ENCODE measurements around the gene GPR108. TPM values are rescaled to one million over a fixed set of nuclear protein-coding genes. Genes with fewer than 3 reads are reported as not detected.

GPR108 gene
- total RNA-seq, 4 donors from 2014 or later = 22.6 to 40.3 (median 32.3) TPM

DNA sequence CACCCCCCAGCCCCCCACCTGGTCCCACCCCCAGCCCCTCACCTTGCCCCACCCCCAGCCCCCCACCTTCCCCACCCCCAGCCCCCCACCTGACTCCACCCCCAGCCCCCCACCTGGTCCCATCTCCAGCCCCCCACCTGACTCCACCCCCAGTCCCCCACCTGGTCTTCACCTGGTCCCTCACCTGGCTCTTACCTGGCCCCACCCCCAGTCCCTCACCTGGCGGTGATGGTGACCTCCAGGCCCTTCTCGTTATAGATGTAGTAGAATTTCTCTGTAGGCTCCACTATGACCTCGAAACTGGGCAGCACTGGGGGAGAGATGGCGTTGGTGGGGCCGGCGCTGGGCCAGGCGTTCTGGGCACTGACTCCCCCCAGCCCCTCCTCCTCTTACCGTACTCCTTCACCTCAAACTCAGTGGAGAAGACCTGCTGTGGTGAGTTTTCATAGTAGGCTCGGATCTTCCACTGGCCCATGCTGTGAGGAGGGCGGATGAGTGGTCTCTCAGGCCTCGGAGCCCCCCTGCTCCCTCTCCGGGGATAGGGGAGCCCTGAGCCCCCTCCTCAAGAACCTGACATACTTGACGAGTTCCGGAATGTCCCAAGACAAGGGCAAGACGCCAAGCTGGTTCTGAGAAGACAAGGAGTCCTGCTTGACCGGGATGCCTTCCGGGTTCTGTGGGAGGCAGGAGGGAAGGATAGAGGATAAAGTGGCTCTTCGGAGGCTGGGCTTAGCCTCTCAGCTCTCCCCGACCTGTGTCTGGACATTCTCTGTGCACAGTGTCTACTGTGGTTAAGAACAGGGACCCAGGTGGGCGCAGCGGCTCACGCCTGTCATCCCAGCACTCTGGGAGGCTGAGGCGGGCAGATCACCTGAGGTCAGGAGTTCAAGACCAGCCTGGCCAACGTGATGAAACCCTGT lies 23.3 kb downstream of the GPR108 start:
- Histone ChIP-seq H3K4me1 (no peaks in the 10 kb centered on the region), H3K27ac (no peak overlapping the region), H3K4me3 (no peak overlapping the region), H3K27me3 (peaks cover 0 to 10% (median 6%) of the 10 kb centered on the region in 3 donors), H3K36me3 (no peaks in the 10 kb centered on the region), H3K9me3 (no peaks in the 10 kb centered on the region)
- DNase-seq = no peak
- no peak for TF ChIP-seq POLR2A (IDR thresholded peaks at IDR 0.05)
- TF ChIP-seq, protein P1, sequence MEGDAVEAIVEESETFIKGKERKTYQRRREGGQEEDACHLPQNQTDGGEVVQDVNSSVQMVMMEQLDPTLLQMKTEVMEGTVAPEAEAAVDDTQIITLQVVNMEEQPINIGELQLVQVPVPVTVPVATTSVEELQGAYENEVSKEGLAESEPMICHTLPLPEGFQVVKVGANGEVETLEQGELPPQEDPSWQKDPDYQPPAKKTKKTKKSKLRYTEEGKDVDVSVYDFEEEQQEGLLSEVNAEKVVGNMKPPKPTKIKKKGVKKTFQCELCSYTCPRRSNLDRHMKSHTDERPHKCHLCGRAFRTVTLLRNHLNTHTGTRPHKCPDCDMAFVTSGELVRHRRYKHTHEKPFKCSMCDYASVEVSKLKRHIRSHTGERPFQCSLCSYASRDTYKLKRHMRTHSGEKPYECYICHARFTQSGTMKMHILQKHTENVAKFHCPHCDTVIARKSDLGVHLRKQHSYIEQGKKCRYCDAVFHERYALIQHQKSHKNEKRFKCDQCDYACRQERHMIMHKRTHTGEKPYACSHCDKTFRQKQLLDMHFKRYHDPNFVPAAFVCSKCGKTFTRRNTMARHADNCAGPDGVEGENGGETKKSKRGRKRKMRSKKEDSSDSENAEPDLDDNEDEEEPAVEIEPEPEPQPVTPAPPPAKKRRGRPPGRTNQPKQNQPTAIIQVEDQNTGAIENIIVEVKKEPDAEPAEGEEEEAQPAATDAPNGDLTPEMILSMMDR (IDR thresholded peaks at IDR 0.05 in 4 of 5, conservative IDR thresholded peaks at IDR 0.05 in 1 of 5) = no peak
- no peak for ATAC-seq
- in situ Hi-C loops (cut with MboI; ENCODE audit: low sequenced_read_pairs in 4 of 4) (no loop called here), intact Hi-C loops (cut with DNase I; ENCODE audit: low total_unique reads) (no loop called here)

DNA sequence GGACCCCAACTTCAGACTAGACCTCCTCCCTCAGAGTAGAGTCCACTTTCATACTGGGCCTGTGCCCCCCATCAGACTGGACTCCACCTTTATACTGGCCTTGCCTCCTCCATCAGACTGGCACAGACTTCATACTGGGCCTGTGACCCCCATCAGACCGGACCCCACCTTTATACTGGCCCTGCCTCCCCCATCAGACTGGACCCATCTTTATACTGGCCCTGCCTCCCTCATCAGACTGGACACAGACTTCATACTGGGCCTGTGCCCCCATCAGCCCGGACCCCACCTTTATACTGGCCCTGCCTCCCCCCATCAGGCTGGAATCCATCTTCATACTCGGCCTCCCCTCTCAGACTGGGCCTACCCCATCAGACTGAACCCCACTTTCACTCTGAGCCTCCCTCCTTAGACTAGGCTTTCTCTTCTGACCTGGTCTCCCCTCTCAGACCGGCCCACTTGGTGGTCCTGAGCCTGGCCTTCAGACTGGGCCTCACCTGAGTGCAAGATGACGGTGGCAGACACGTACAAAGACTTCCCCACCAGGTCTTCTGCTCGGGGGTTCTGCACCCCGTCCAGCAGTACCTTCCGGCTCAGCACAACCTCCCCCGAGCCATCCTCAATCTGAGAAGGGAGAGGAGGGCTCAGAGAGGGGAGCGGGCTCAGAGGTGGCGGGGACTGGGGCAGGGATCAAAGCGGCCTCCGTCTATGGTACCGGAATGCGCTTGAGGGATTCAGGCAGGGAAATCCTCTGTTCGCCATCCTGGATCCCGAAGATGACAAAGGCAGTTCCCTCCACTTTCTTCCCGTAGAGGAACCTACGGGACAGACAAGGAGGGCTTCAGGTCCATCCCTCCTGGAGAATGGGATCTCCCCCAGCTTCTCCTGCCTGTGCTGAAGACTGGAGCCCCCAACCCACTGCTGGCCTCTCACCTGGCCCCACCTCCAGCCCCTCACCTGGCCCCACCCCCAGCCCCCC lies 24.4 kb downstream of the GPR108 start:
- no peak for ATAC-seq
- peaks cover 0 to 13% (median 6%) of the 10 kb centered on the region in 3 donors for H3K27me3 ChIP-seq

DNA sequence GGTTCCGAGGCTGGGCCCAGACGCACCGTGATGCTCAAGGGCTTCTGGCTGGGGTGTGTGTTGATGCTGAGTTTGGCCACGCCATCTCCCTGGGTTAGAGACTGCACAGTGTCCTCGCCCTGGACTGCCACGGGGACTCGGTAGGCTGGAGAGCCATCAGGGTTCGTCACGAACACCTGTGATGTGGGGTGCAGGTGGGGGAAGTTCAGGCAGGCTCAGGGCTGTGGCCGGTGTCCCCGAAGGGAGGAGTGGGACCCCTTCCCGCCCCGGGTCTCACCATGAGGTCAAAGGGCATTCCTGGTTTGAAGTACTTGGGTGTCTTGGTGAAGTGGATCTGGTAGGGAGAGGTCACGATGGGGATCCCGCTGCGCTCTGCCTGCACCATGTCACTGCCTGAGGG lies 25.1 kb downstream of the GPR108 start:
- Histone ChIP-seq H3K27me3 (peaks cover 0 to 10% (median 6%) of the 10 kb centered on the region in 3 donors), H3K27ac (no peak overlapping the region), H3K36me3 (no peaks in the 10 kb centered on the region), H3K9me3 (no peaks in the 10 kb centered on the region), H3K4me3 (no peak overlapping the region), H3K4me1 (no peaks in the 10 kb centered on the region)
- TF ChIP-seq, protein P1 (IDR thresholded peaks at IDR 0.05 in 4 of 5, conservative IDR thresholded peaks at IDR 0.05 in 1 of 5) = no peak
- TF ChIP-seq POLR2A (IDR thresholded peaks at IDR 0.05) = no peak
- no peak for ATAC-seq
- in situ Hi-C loops (cut with MboI; ENCODE audit: low sequenced_read_pairs in 4 of 4) = no loop called here
- DNase-seq = no peak
- intact Hi-C loops (cut with DNase I; ENCODE audit: low total_unique reads) = no loop called here

More for the DNA sequence above, 24.4 kb downstream of the GPR108 start:
- Histone ChIP-seq H3K36me3 (no peaks in the 10 kb centered on the region), H3K4me3 (no peak overlapping the region), H3K9me3 (no peaks in the 10 kb centered on the region), H3K4me1 (no peaks in the 10 kb centered on the region), H3K27ac (no peak overlapping the region)
- in situ Hi-C loops (cut with MboI; ENCODE audit: low sequenced_read_pairs in 4 of 4) (no loop called here), intact Hi-C loops (cut with DNase I; ENCODE audit: low total_unique reads) (no loop called here)
- TF ChIP-seq POLR2A (IDR thresholded peaks at IDR 0.05) = no peak
- TF ChIP-seq, protein P1 (IDR thresholded peaks at IDR 0.05 in 4 of 5, conservative IDR thresholded peaks at IDR 0.05 in 1 of 5) = no peak
- DNase-seq = no peak

DNA sequence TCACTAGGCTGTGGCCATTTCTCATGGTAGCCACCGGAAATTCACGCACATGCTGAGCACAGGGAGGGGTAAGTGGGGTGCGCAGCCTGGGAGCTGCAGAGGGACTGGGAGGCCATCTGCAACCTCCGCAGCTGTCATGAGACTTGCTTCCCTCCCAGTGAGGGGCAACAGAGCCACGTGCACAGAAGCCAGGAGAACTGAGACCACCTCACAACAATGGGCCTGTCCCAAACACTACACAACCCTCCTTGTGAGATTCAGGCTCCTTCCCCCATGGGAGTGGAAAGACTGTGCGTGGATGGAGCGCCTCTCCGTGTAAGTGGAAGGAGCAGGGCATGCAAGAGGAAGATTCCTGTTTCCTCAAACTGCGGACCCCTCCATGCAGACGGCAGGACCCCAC lies 25.8 kb downstream of the GPR108 start:
- no peak overlapping the region for H3K27ac ChIP-seq
- no peaks in the 10 kb centered on the region for H3K36me3 ChIP-seq
- H3K4me1 ChIP-seq = no peaks in the 10 kb centered on the region
- intact Hi-C loops (cut with DNase I; ENCODE audit: low total_unique reads) = no loop called here
- DNase-seq (no peak), ATAC-seq (no peak)
- no peak overlapping the region for H3K4me3 ChIP-seq
- peaks cover 0 to 10% (median 6%) of the 10 kb centered on the region in 3 donors for H3K27me3 ChIP-seq
- in situ Hi-C loops (cut with MboI; ENCODE audit: low sequenced_read_pairs in 4 of 4) = no loop called here
- no peak for TF ChIP-seq POLR2A (IDR thresholded peaks at IDR 0.05)
- TF ChIP-seq, protein P1 (IDR thresholded peaks at IDR 0.05 in 4 of 5, conservative IDR thresholded peaks at IDR 0.05 in 1 of 5) = no peak
- no peaks in the 10 kb centered on the region for H3K9me3 ChIP-seq

Measured in gastrocnemius medialis (tissue), 4 donors.